Measurements from ENCODE around the gene NGFR. TPM values are rescaled to one million over a fixed set of nuclear protein-coding genes. Genes with fewer than 3 reads are reported as not detected.

NGFR gene
- total RNA-seq, 1 experiment from 2014 or later = 60.6 TPM

GRCh38 chr17:49464049-49464448 is 31.0 kb upstream of the NGFR start:
- no peak for DNase-seq (ENCODE audit: low spot score)
- intact Hi-C loops (cut with micrococcal nuclease; ENCODE audit: unreplicated experiment) = no loop called here
- Histone ChIP-seq H3K4me3 (ENCODE audit: low read depth, low read length, poor library complexity, severe bottlenecking) (no peak overlapping the region), H3K36me3 (ENCODE audit: insufficient read depth, low read length, poor library complexity, severe bottlenecking) (no peaks in the 10 kb centered on the region), H3K9me3 (ENCODE audit: low read depth, low read length, poor library complexity, severe bottlenecking) (no peaks in the 10 kb centered on the region), H3K4me1 (ENCODE audit: insufficient read depth, low read length, poor library complexity, severe bottlenecking) (no peaks in the 10 kb centered on the region), H3K27ac (ENCODE audit: low read depth, low read length, poor library complexity, severe bottlenecking) (no peak overlapping the region), H3K27me3 (replicated peaks; ENCODE audit: insufficient read depth, low read depth, low read length, poor library complexity) (peaks cover 6% of the 10 kb centered on the region)
- ChIA-PET CTCF (no interaction called here), POLR2A (ENCODE audit: low non-redundant PET) (no interaction called here)
- no peak for TF ChIP-seq EZH2 (IDR thresholded peaks at IDR 0.05; ENCODE audit: borderline replicate concordance, low read depth, low read length, poor library complexity, severe bottlenecking)
- TF ChIP-seq, protein P1, sequence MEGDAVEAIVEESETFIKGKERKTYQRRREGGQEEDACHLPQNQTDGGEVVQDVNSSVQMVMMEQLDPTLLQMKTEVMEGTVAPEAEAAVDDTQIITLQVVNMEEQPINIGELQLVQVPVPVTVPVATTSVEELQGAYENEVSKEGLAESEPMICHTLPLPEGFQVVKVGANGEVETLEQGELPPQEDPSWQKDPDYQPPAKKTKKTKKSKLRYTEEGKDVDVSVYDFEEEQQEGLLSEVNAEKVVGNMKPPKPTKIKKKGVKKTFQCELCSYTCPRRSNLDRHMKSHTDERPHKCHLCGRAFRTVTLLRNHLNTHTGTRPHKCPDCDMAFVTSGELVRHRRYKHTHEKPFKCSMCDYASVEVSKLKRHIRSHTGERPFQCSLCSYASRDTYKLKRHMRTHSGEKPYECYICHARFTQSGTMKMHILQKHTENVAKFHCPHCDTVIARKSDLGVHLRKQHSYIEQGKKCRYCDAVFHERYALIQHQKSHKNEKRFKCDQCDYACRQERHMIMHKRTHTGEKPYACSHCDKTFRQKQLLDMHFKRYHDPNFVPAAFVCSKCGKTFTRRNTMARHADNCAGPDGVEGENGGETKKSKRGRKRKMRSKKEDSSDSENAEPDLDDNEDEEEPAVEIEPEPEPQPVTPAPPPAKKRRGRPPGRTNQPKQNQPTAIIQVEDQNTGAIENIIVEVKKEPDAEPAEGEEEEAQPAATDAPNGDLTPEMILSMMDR (conservative IDR thresholded peaks at IDR 0.05; ENCODE audit: low read depth, low read length) = no peak
- no TSS peak for BruUV-seq (replicated peaks)

- CTCF ChIA-PET = no interaction called here
- intact Hi-C loops (cut with micrococcal nuclease; ENCODE audit: unreplicated experiment) = no loop called here
- TF ChIP-seq, protein P1 (conservative IDR thresholded peaks at IDR 0.05; ENCODE audit: low read depth, low read length) = no peak
- no peak for TF ChIP-seq EZH2 (IDR thresholded peaks at IDR 0.05; ENCODE audit: borderline replicate concordance, low read depth, low read length, poor library complexity, severe bottlenecking)
- no peaks in the 10 kb centered on the region for H3K36me3 ChIP-seq (ENCODE audit: insufficient read depth, low read length, poor library complexity, severe bottlenecking)
- H3K27me3 ChIP-seq (replicated peaks; ENCODE audit: insufficient read depth, low read depth, low read length, poor library complexity) = peaks cover 18% of the 10 kb centered on the region
- H3K4me1 ChIP-seq (ENCODE audit: insufficient read depth, low read length, poor library complexity, severe bottlenecking) = no peaks in the 10 kb centered on the region
- no peak overlapping the region for H3K4me3 ChIP-seq (ENCODE audit: low read depth, low read length, poor library complexity, severe bottlenecking)
- POLR2A ChIA-PET (ENCODE audit: low non-redundant PET) = no interaction called here
- DNase-seq (ENCODE audit: low spot score) = no peak
- no peaks in the 10 kb centered on the region for H3K9me3 ChIP-seq (ENCODE audit: low read depth, low read length, poor library complexity, severe bottlenecking)
- no peak overlapping the region for H3K27ac ChIP-seq (ENCODE audit: low read depth, low read length, poor library complexity, severe bottlenecking)
- no TSS peak for BruUV-seq (replicated peaks)
Observed at GRCh38 chr17:49465331-49465903, 29.7 kb upstream of the NGFR start.

DNA sequence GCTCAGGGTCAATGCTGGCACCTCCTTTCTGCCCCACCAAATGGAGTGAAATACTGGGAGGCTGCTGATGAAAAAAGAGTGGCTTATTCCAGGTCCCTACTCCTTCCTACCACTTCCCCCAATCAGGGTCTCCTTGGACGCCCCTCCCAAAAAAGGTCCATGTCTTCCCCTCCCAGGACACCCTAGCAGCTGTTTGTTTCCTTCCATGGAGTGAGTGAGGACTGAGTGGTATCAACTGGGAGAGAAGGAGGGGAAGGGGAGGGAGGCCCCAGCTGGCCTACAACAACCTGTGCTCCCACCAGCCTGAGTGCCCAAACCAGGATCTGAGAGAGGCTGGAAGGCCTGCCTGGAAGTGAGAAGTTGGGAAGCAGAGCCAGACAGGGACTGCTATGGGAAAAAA is 28.7 kb upstream of the NGFR start:
- Histone ChIP-seq H3K27me3 (replicated peaks; ENCODE audit: insufficient read depth, low read depth, low read length, poor library complexity) (peaks cover 19% of the 10 kb centered on the region), H3K27ac (ENCODE audit: low read depth, low read length, poor library complexity, severe bottlenecking) (no peak overlapping the region), H3K4me3 (ENCODE audit: low read depth, low read length, poor library complexity, severe bottlenecking) (no peak overlapping the region), H3K9me3 (ENCODE audit: low read depth, low read length, poor library complexity, severe bottlenecking) (no peaks in the 10 kb centered on the region), H3K36me3 (ENCODE audit: insufficient read depth, low read length, poor library complexity, severe bottlenecking) (no peaks in the 10 kb centered on the region), H3K4me1 (ENCODE audit: insufficient read depth, low read length, poor library complexity, severe bottlenecking) (no peaks in the 10 kb centered on the region)
- DNase-seq (ENCODE audit: low spot score) = no peak
- no peak for TF ChIP-seq EZH2 (IDR thresholded peaks at IDR 0.05; ENCODE audit: borderline replicate concordance, low read depth, low read length, poor library complexity, severe bottlenecking)
- TF ChIP-seq, protein P1 (conservative IDR thresholded peaks at IDR 0.05; ENCODE audit: low read depth, low read length) = no peak
- BruUV-seq (replicated peaks) = no TSS peak
- ChIA-PET CTCF (no interaction called here), POLR2A (ENCODE audit: low non-redundant PET) (no interaction called here)
- intact Hi-C loops (cut with micrococcal nuclease; ENCODE audit: unreplicated experiment) = no loop called here
